PFSK-1 (cell line): ENCODE measurements around the gene GOLPH3L. TPM values are rescaled to one million over a fixed set of nuclear protein-coding genes. Genes with fewer than 3 reads are reported as not detected.

Experiments used
- FOXP2 ChIP-seq: optimal IDR thresholded peaks from 2 replicates; pipeline ENCODE3; 2011; ENCODE audit warnings: borderline replicate concordance, control low read depth, inconsistent platforms; ENCODE audit not compliant: insufficient read depth; ENCODE audit errors: extremely low read length, extremely low read depth
- POLR2AphosphoS5 ChIP-seq: IDR thresholded peaks from 2 replicates; pipeline ENCODE4 v1.6.1; 2012; ENCODE audit warnings: low read depth, mild to moderate bottlenecking, control low read depth, low read length, moderate library complexity
- SIN3A ChIP-seq: IDR thresholded peaks from 2 replicates; pipeline ENCODE4 v1.6.1; 2012; ENCODE audit warnings: mild to moderate bottlenecking, low read length, moderate library complexity, borderline replicate concordance; ENCODE audit not compliant: insufficient read depth
- TAF1 ChIP-seq: IDR thresholded peaks from 2 replicates; pipeline ENCODE4 v1.6.1; 2012; ENCODE audit warnings: low read length, control low read depth, borderline replicate concordance; ENCODE audit not compliant: insufficient read depth
- polyA plus RNA-seq: library from polyadenylated mRNA; unstranded; fragments of >200 nt; gene quantifications from one replicate; pipeline ENCODE4 v1.2.1, GENCODE V29; 2012; ENCODE audit warnings: low read depth, missing spikeins; ENCODE audit not compliant: insufficient read length
- TF ChIP-seq, protein P1 (sequence below), 2 experiments: IDR thresholded peaks; 2 replicates each; pipeline versions ENCODE4 v1.6.1 to v1.8.0; 2011 to 2012; ENCODE audit warnings: low read depth in 2 of 2, low read length in 2 of 2, control low read depth in 1 of 2, inconsistent platforms in 1 of 2, mild to moderate bottlenecking in 1 of 2, moderate library complexity in 1 of 2; ENCODE audit not compliant: insufficient read depth in 1 of 2

GOLPH3L gene
- 9.8 TPM for polyA plus RNA-seq

DNA sequence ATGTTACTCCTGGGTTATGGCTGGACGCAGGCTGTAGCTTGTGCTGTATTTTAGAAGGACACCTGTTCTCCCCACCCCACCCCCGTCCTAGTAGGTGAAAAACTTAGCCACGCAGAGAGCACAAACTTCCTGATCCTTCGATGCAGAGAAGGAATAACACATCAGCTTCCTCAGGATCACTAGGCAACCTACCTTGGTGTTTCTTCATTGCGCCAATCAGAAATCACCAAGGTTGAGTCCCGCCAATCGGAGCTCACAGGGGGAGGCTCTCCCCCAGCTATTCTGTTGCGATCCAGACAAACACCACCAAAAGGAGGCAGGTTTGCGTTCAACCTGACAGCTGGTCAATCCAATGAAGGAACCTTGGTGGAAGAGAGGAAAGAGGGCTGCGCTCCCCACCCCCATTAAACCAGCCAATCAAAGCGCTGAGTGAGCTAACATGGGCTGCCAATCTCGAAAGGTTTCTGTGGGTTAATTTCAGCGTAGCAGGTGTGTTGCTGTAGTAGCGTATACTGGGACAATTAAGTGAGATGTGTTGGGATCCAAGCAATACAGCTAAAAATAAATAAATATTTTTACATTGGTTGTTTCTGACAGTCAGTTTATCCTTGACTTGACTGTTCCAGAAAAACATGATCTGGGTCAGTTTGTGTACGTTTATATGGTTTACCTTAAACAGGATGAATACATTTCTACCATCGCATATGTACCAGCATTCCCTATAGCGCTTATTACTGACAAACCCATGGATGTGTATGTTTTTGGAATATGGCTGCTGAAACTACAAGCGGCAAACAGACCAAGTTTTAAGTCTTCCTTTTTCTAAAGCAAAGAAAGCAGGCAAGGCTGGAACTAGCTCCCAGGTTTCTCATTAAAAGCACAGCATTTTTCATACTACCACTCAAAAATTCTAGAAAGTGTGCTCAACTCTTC lies at the start of gene GOLPH3L:
GOLPH3L (minus strand) TSS at position 160 of the 933 bp plus-strand sequence. CDS start 2,316 bp downstream, outside the sequence.
- TF ChIP-seq TAF1 (peak; percentile 77; the same call in 1 of the 2 replicates), FOXP2 (peak; percentile 15), SIN3A (peak; percentile 15; the same call in 1 of the 2 replicates), POLR2AphosphoS5 (peak; percentile 83)
- TF ChIP-seq, protein P1, sequence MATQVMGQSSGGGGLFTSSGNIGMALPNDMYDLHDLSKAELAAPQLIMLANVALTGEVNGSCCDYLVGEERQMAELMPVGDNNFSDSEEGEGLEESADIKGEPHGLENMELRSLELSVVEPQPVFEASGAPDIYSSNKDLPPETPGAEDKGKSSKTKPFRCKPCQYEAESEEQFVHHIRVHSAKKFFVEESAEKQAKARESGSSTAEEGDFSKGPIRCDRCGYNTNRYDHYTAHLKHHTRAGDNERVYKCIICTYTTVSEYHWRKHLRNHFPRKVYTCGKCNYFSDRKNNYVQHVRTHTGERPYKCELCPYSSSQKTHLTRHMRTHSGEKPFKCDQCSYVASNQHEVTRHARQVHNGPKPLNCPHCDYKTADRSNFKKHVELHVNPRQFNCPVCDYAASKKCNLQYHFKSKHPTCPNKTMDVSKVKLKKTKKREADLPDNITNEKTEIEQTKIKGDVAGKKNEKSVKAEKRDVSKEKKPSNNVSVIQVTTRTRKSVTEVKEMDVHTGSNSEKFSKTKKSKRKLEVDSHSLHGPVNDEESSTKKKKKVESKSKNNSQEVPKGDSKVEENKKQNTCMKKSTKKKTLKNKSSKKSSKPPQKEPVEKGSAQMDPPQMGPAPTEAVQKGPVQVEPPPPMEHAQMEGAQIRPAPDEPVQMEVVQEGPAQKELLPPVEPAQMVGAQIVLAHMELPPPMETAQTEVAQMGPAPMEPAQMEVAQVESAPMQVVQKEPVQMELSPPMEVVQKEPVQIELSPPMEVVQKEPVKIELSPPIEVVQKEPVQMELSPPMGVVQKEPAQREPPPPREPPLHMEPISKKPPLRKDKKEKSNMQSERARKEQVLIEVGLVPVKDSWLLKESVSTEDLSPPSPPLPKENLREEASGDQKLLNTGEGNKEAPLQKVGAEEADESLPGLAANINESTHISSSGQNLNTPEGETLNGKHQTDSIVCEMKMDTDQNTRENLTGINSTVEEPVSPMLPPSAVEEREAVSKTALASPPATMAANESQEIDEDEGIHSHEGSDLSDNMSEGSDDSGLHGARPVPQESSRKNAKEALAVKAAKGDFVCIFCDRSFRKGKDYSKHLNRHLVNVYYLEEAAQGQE (IDR thresholded peaks at IDR 0.05; ENCODE audit: insufficient read depth in 1 of 2, low read depth in 2 of 2, low read length in 2 of 2): 0 out of 4 replicates have a peak, but pooled peaks of 1 of the 2 experiments have one; percentile 7

DNA sequence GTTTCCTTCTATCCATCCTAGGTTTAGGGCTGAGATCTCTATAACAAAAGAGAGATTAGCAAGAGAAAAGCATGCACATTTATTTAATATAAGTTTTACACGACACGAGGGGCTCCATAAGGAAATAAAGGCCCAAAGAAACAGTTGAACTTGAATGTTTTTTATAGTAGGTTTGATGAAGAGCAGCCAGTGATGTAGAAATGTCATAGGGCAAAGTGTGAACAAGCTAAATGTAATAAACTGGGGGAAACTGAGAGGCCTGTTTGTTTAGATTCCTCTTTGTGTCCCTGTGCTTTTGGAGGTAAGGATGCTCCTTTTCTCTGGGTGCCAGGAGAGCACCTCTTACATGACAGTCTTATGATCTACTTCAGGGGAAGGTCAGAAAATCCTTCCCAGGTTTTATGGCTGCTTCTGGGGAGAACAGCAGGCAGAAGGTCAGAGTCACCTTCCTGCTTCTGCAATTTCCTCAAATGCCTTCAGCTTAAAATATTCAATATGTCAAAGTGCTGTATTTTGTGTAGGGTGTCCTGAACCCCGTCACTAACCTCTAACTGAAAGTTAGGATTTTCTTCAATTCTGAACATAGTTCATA lies 33.3 kb upstream of the GOLPH3L start:
- TF ChIP-seq POLR2AphosphoS5 (no peak), TAF1 (no peak), FOXP2 (no peak), SIN3A (no peak)
- TF ChIP-seq, protein P1 (IDR thresholded peaks at IDR 0.05; ENCODE audit: insufficient read depth in 1 of 2, low read depth in 2 of 2, low read length in 2 of 2): no peak

DNA sequence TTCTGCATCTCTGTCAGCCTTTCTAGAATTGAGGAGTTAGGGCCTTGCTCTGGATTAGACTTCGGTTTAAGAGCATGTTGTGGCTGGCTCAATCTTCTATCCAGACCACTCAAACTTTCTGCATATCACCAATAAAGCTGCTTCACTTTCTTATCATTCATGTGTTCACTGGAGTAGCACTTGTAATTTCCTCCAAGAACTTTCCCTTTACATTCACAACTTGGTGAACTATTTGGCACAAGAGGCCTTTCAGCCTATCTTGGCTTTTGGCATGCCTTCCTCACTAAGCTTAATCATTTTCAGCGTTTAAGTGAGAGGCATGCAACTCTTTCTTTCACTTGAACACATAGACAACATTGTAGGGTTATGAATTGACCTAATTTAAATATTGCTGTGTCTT lies 27.4 kb upstream of the GOLPH3L start:
- TF ChIP-seq SIN3A: no peak
- TF ChIP-seq TAF1: no peak

DNA sequence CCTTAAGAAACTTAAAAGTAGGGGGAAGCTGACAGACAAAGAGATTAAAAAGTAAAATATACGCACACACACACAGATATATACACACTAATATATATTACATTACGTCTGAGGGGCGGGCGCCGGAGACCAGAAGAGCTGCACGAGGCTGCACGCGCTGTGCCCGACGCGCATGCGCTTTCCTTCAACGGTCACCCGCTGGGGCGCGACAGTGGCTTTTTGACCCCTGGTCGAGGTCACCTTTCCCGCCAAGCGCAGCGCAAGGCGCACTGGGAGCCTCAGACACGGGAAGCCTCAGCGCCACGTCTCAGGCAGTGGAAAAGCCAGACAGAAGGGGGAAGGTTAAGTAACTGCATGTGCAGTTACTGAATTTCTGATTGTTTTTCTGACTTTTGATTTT lies 23.7 kb upstream of the GOLPH3L start, which contains the start of gene HORMAD1:
HORMAD1 (minus strand) TSS at position 193 of the 400 bp plus-strand sequence. CDS start 1,390 bp downstream, outside the sequence.
- TF ChIP-seq SIN3A (no peak), POLR2AphosphoS5 (no peak), TAF1 (no peak), FOXP2 (no peak)
- TF ChIP-seq, protein P1 (IDR thresholded peaks at IDR 0.05; ENCODE audit: insufficient read depth in 1 of 2, low read depth in 2 of 2, low read length in 2 of 2): no peak

DNA sequence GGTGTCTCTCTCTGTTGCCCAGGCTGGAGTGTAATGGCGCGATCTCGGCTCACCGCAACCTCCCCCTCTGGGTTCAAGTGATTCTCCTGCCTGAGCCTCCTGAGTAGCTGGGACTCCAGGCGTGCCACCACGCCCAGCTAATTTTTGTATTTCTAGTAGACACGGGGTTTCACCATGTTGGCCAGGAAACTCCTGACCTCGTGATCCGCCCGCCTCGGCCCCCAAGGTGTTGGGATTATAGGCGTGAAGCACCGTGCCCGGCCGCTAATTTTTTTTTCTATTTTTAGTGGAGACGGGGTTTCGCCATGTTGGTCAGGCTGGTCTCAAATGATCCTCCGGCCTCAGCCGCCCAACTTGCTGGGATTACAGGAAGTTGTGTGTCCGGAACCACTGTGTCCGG lies 23.1 kb upstream of the GOLPH3L start:
- TF ChIP-seq POLR2AphosphoS5 (no peak), TAF1 (no peak), SIN3A (no peak), FOXP2 (no peak)
- TF ChIP-seq, protein P1 (IDR thresholded peaks at IDR 0.05; ENCODE audit: insufficient read depth in 1 of 2, low read depth in 2 of 2, low read length in 2 of 2): no peak
